ENCODE results near the gene B3GAT1. TPM values are rescaled to one million over a fixed set of nuclear protein-coding genes. Genes with fewer than 3 reads are reported as not detected.

Gene B3GAT1
- total and polyA plus RNA-seq, 2 of the 13 experiments (the other 11 are each of a cell fraction or from before 2014, with no cell fraction given), result not detected

- no peak overlapping the region for H2AFZ ChIP-seq (ENCODE audit: low read length)
- CTCF ChIA-PET (ENCODE audit: low intra/inter-chr PET ratio, low total read pairs), result no interaction called here
- 3% methylated on average over 6 of the region's 12 CpGs for WGBS (ENCODE audit: low lambda C conversion rate)
- TF ChIP-seq TARDBP (CRISPR knock-in tag; IDR thresholded peaks at IDR 0.05), result no peak
- no peak for TF ChIP-seq DZIP1 (CRISPR knock-in tag; IDR thresholded peaks at IDR 0.05)
- no peak for TF ChIP-seq CSRNP2 (CRISPR knock-in tag; conservative IDR thresholded peaks at IDR 0.05; ENCODE audit: low read depth)
- no peak for TF ChIP-seq POGK (CRISPR knock-in tag; conservative IDR thresholded peaks at IDR 0.05)
- TF ChIP-seq ZNF770 (CRISPR knock-in tag; IDR thresholded peaks at IDR 0.05), result no peak
- no peak for TF ChIP-seq HIVEP1 (CRISPR knock-in tag; IDR thresholded peaks at IDR 0.05)
- no peak for TF ChIP-seq THAP9 (CRISPR knock-in tag; IDR thresholded peaks at IDR 0.05; ENCODE audit: borderline replicate concordance)
- no peak for TF ChIP-seq CBX5 (CRISPR knock-in tag; IDR thresholded peaks at IDR 0.05; ENCODE audit: borderline replicate concordance)
- no peak for TF ChIP-seq PREB (CRISPR knock-in tag; IDR thresholded peaks at IDR 0.05)
- TF ChIP-seq ZSCAN21 (CRISPR knock-in tag; IDR thresholded peaks at IDR 0.05; ENCODE audit: borderline replicate concordance), result no peak
Observed at GRCh38 chr11:134402910-134403309, 9.1 kb downstream of the B3GAT1 start.

More at GRCh38 chr11:134402910-134403309, 9.1 kb downstream of the B3GAT1 start:
- Histone ChIP-seq H3K9me3 (ENCODE audit: low read length) (no peaks in the 10 kb centered on the region), H3K36me3 (replicated peaks in 1 of 2; ENCODE audit: control insufficient read depth in 1 of 2, insufficient read depth in 2 of 2, low read length in 2 of 2) (no peaks in the 10 kb centered on the region), H3K4me1 (ENCODE audit: insufficient read depth, low read length) (no peaks in the 10 kb centered on the region), H3K9ac (ENCODE audit: insufficient read depth, low read depth, low read length) (no peak overlapping the region), H4K20me1 (ENCODE audit: insufficient read depth, low read length) (no peaks in the 10 kb centered on the region), H3K27me3 (ENCODE audit: control insufficient read depth in 1 of 2, insufficient read depth in 2 of 2, low read length in 2 of 2) (peaks cover 5 to 58% of the 10 kb centered on the region in 2 experiments; a peak in 4 of 5 replicates), H3K4me2 (ENCODE audit: low read depth, low read length) (no peak overlapping the region), H3K4me3 (replicated peaks in 1 of 3; ENCODE audit: insufficient read depth in 1 of 3, low read depth in 2 of 3, low read length in 3 of 3) (no peak overlapping the region), H3K27ac (ENCODE audit: extremely low read length, insufficient read depth, low read length) (no peak overlapping the region), H3K79me2 (ENCODE audit: insufficient read depth, low read length) (no peaks in the 10 kb centered on the region)
- BruUV-seq (replicated peaks), result no TSS peak
- no peak for ATAC-seq
- POLR2A ChIA-PET, result no interaction called here
- no peak for DNase-seq (ENCODE audit: low spot score)
- FAIRE-seq, result no peak
- intact Hi-C loops (cut with micrococcal nuclease; ENCODE audit: unreplicated experiment), result no loop called here
- in situ Hi-C loops (cut with HindIII; ENCODE audit: extremely low pct_ligation_motif_present, low pct_unique_long_range_greater_than_20kb), result no loop called here
